A549 (cell line): ENCODE data around the gene ADAMTS15.

Experiments
- BHLHE40 ChIP-seq: IDR thresholded peaks from 2 replicates; pipeline ENCODE4 v1.6.1; 2012; ENCODE audit warnings: low read depth, low read length, inconsistent platforms
- CEBPB ChIP-seq, 2 experiments: fragments of >200 bp in 1 of 2; sonication (Bioruptor Twin) in 1 of 2; formaldehyde crosslinking in 1 of 2; IDR thresholded peaks; 2 replicates each; pipeline ENCODE4 v1.6.1; 2012 to 2016
- CTCF ChIP-seq: fragments of >200 bp; sonication (Bioruptor Twin); formaldehyde crosslinking; IDR thresholded peaks from 3 replicates; pipeline ENCODE4 v1.5.1; 2016
- HDAC2 ChIP-seq: fragments of 200-600 bp; sonication (generic); IDR thresholded peaks from 2 replicates; pipeline ENCODE4 v1.6.1; 2016
- MAZ ChIP-seq: fragments of 150-350 bp; IDR thresholded peaks from 2 replicates; pipeline ENCODE4 v1.6.1; 2014; ENCODE audit warnings: antibody characterized with exemption, low read depth, low read length, borderline replicate concordance
- NR3C1 ChIP-seq: fragments of >200 bp; sonication (Bioruptor Twin); formaldehyde crosslinking; IDR thresholded peaks from 3 replicates; pipeline ENCODE4 v1.6.1; 2017
- POLR2A ChIP-seq: IDR thresholded peaks from 2 replicates; pipeline ENCODE4 v1.6.1; 2012; ENCODE audit warnings: mild to moderate bottlenecking, low read length
- RAD21 ChIP-seq, 2 experiments: fragments of >200 bp in 1 of 2; sonication (Bioruptor Twin) in 1 of 2; formaldehyde crosslinking in 1 of 2; IDR thresholded peaks in 1 of 2; conservative IDR thresholded peaks in 1 of 2; 2 replicates in 1 of 2; 3 replicates in 1 of 2; pipeline ENCODE4 v1.6.1; 2012 to 2018; ENCODE audit warnings: inconsistent platforms in 1 of 2
- RNF2 ChIP-seq: fragments of 200-600 bp; sonication (generic); IDR thresholded peaks from 2 replicates; pipeline ENCODE4 v1.6.1; 2016; ENCODE audit warnings: low read depth, mild to moderate bottlenecking, antibody characterized with exemption, moderate library complexity, borderline replicate concordance
- USF2 ChIP-seq: fragments of 450-650 bp; IDR thresholded peaks from 2 replicates; pipeline ENCODE4 v1.6.1; 2014; ENCODE audit warnings: antibody characterized with exemption
- TF ChIP-seq, protein P1 (sequence below): fragments of 200-600 bp; sonication (generic); IDR thresholded peaks from 2 replicates; pipeline ENCODE4 v1.6.1; 2016; ENCODE audit warnings: antibody characterized with exemption, mild to moderate bottlenecking, moderate library complexity
- TF ChIP-seq, protein P2 (sequence below): IDR thresholded peaks from 2 replicates; pipeline ENCODE4 v1.6.1; 2012
- TF ChIP-seq, protein P3 (sequence below): IDR thresholded peaks from 2 replicates; pipeline ENCODE4 v1.6.1; 2012

DNA sequence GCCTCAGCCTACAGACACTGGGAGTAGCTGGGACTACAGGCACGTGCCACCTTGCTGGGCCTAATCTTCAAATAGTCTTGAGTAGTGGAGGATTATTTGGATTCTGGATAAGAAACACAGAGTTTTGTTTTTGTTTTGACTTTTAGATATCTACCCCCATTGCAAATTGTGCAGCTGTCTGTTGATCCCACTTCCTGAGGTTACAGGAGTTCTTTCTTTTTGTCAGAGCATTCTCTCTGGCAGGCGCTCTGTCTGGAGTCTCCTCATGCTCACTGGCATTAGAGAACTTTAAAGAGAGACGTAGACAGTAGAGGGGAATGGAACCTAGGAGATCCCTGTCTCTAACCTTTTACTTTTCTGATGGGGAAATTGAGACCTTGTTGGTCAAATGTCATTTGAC lies 12.3 kb upstream of the ADAMTS15 start:
- TF ChIP-seq CTCF, result no peak
- TF ChIP-seq POLR2A, result no peak
- TF ChIP-seq, protein P1, sequence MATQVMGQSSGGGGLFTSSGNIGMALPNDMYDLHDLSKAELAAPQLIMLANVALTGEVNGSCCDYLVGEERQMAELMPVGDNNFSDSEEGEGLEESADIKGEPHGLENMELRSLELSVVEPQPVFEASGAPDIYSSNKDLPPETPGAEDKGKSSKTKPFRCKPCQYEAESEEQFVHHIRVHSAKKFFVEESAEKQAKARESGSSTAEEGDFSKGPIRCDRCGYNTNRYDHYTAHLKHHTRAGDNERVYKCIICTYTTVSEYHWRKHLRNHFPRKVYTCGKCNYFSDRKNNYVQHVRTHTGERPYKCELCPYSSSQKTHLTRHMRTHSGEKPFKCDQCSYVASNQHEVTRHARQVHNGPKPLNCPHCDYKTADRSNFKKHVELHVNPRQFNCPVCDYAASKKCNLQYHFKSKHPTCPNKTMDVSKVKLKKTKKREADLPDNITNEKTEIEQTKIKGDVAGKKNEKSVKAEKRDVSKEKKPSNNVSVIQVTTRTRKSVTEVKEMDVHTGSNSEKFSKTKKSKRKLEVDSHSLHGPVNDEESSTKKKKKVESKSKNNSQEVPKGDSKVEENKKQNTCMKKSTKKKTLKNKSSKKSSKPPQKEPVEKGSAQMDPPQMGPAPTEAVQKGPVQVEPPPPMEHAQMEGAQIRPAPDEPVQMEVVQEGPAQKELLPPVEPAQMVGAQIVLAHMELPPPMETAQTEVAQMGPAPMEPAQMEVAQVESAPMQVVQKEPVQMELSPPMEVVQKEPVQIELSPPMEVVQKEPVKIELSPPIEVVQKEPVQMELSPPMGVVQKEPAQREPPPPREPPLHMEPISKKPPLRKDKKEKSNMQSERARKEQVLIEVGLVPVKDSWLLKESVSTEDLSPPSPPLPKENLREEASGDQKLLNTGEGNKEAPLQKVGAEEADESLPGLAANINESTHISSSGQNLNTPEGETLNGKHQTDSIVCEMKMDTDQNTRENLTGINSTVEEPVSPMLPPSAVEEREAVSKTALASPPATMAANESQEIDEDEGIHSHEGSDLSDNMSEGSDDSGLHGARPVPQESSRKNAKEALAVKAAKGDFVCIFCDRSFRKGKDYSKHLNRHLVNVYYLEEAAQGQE, result no peak
- no peak for TF ChIP-seq USF2
- TF ChIP-seq CEBPB (IDR thresholded peaks at IDR 0.05), result no peak
- no peak for TF ChIP-seq MAZ
- TF ChIP-seq HDAC2, result no peak
- TF ChIP-seq RNF2, result no peak
- TF ChIP-seq, protein P2, sequence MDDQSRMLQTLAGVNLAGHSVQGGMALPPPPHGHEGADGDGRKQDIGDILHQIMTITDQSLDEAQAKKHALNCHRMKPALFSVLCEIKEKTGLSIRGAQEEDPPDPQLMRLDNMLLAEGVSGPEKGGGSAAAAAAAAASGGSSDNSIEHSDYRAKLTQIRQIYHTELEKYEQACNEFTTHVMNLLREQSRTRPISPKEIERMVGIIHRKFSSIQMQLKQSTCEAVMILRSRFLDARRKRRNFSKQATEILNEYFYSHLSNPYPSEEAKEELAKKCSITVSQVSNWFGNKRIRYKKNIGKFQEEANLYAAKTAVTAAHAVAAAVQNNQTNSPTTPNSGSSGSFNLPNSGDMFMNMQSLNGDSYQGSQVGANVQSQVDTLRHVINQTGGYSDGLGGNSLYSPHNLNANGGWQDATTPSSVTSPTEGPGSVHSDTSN, result no peak
- TF ChIP-seq, protein P3, sequence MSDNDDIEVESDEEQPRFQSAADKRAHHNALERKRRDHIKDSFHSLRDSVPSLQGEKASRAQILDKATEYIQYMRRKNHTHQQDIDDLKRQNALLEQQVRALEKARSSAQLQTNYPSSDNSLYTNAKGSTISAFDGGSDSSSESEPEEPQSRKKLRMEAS, result no peak
- no peak for TF ChIP-seq BHLHE40
- no peak for TF ChIP-seq RAD21 (conservative IDR thresholded peaks at IDR 0.05 in 1 of 2, IDR thresholded peaks at IDR 0.05 in 1 of 2)
- TF ChIP-seq NR3C1, result no peak
